Neural cell (in vitro differentiated cells): ENCODE data around the gene SAV1.
"Not testable (repeated sequence)": the region's sequence is repeated elsewhere in the genome, so short reads cannot be mapped to it uniquely, and the experiment has no call there.

ENCODE experiments used
- EZH2 ChIP-seq: fragments of 200-600, 300-800 bp; shearing (Covaris generic), sonication (generic); IDR thresholded peaks from 2 replicates; pipeline ENCODE4 v1.6.1; 2014; ENCODE audit warnings: antibody characterized with exemption, low read length, borderline replicate concordance, mild to moderate bottlenecking; ENCODE audit not compliant: insufficient read depth, poor library complexity, severe bottlenecking
- SMC3 ChIP-seq: fragments of 450-650 bp; conservative IDR thresholded peaks from 2 replicates; pipeline ENCODE4 v1.6.1; 2014; ENCODE audit warnings: antibody characterized with exemption, mild to moderate bottlenecking, moderate library complexity; ENCODE audit not compliant: poor library complexity
- TAF1 ChIP-seq: IDR thresholded peaks from 2 replicates; pipeline ENCODE4 v1.6.1; 2012; ENCODE audit warnings: low read depth
- TF ChIP-seq, protein P1 (sequence below): fragments of 450-650 bp; IDR thresholded peaks from 2 replicates; pipeline ENCODE4 v1.5.1; 2014; ENCODE audit warnings: antibody characterized with exemption, mild to moderate bottlenecking, moderate library complexity; ENCODE audit not compliant: poor library complexity, severe bottlenecking

- TF ChIP-seq, protein P1, sequence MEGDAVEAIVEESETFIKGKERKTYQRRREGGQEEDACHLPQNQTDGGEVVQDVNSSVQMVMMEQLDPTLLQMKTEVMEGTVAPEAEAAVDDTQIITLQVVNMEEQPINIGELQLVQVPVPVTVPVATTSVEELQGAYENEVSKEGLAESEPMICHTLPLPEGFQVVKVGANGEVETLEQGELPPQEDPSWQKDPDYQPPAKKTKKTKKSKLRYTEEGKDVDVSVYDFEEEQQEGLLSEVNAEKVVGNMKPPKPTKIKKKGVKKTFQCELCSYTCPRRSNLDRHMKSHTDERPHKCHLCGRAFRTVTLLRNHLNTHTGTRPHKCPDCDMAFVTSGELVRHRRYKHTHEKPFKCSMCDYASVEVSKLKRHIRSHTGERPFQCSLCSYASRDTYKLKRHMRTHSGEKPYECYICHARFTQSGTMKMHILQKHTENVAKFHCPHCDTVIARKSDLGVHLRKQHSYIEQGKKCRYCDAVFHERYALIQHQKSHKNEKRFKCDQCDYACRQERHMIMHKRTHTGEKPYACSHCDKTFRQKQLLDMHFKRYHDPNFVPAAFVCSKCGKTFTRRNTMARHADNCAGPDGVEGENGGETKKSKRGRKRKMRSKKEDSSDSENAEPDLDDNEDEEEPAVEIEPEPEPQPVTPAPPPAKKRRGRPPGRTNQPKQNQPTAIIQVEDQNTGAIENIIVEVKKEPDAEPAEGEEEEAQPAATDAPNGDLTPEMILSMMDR, result not testable (repeated sequence)
- TF ChIP-seq EZH2, TAF1, SMC3: not testable (repeated sequence)
Observed at GRCh38 chr14:50624947-50625346, 43.2 kb downstream of the SAV1 start.
